HG03439 (cell line): ENCODE measurements around the gene CEP85L.

Source experiments
- ATAC-seq: cut with Tn5 transposase; IDR thresholded peaks from one replicate; pipeline ENCODE4 v1.9.1; 2021; ENCODE audit warnings: mild to moderate bottlenecking, moderate library complexity; ENCODE audit not compliant: unreplicated experiment

Gene CEP85L

GRCh38 chr6:118625833-118626232 is 25.6 kb downstream of the CEP85L start:
- no peak for ATAC-seq

- no peak for ATAC-seq
Measured at GRCh38 chr6:118621799-118622470, 29.5 kb downstream of the CEP85L start.

- no peak for ATAC-seq
Measured at GRCh38 chr6:118620202-118620601, 31.2 kb downstream of the CEP85L start.

- peak; percentile 83 for ATAC-seq
Measured at GRCh38 chr6:118618676-118619377, 32.6 kb downstream of the CEP85L start.

GRCh38 chr6:118617417-118617816 is 34.0 kb downstream of the CEP85L start:
- no peak for ATAC-seq

- ATAC-seq = no peak
Measured at GRCh38 chr6:118611334-118611733, 40.1 kb downstream of the CEP85L start.

GRCh38 chr6:118606858-118607257 is 44.5 kb downstream of the CEP85L start:
- no peak for ATAC-seq

GRCh38 chr6:118606268-118606667 is 45.1 kb downstream of the CEP85L start:
- ATAC-seq = no peak

- ATAC-seq = no peak
Measured at GRCh38 chr6:118603372-118603771, 48.0 kb downstream of the CEP85L start.

GRCh38 chr6:118602300-118602699 is 49.1 kb downstream of the CEP85L start:
- no peak for ATAC-seq

GRCh38 chr6:118598324-118598723 is 53.1 kb downstream of the CEP85L start:
- no peak for ATAC-seq

GRCh38 chr6:118597636-118598035 is 53.8 kb downstream of the CEP85L start:
- ATAC-seq = no peak

GRCh38 chr6:118596774-118597320 is 54.5 kb downstream of the CEP85L start:
- ATAC-seq = no peak

- no peak for ATAC-seq
Measured at GRCh38 chr6:118594877-118595276, 56.5 kb downstream of the CEP85L start.

- no peak for ATAC-seq
Measured at GRCh38 chr6:118591897-118592296, 59.5 kb downstream of the CEP85L start.

- no peak for ATAC-seq
Measured at GRCh38 chr6:118589649-118590365, 61.6 kb downstream of the CEP85L start.

- ATAC-seq = no peak
Measured at GRCh38 chr6:118589186-118589585, 62.2 kb downstream of the CEP85L start.

GRCh38 chr6:118588626-118589025 is 62.8 kb downstream of the CEP85L start:
- no peak for ATAC-seq

GRCh38 chr6:118586746-118587485 is 64.5 kb downstream of the CEP85L start:
- no peak for ATAC-seq

GRCh38 chr6:118584911-118585310 is 66.5 kb downstream of the CEP85L start:
- ATAC-seq = no peak

GRCh38 chr6:118581489-118581959 is 69.9 kb downstream of the CEP85L start:
- ATAC-seq = no peak
